ENCODE data around the gene PUS10. TPM values are rescaled to one million over a fixed set of nuclear protein-coding genes. Genes with fewer than 3 reads are reported as not detected.

The PUS10 gene
- total and polyA plus RNA-seq, 2 of the 13 experiments (the other 11 are each of a cell fraction or from before 2014, with no cell fraction given), result 41.4 to 44.3 TPM

GRCh38 chr2:61065714-61066709, 48.0 kb upstream of the PUS10 start, which contains the start of gene SANBR (continued):
- TF ChIP-seq ZNF281 (CRISPR knock-in tag; IDR thresholded peaks at IDR 0.05; ENCODE audit: borderline replicate concordance), result peak; percentile 58; the same call in 1 of the 2 replicates
- TF ChIP-seq ZNF709 (CRISPR knock-in tag; IDR thresholded peaks at IDR 0.05), result peak; percentile 89; the same call in 1 of the 2 replicates
- no peak for TF ChIP-seq ZNF468 (CRISPR knock-in tag; IDR thresholded peaks at IDR 0.05)
- peak; percentile 85 for TF ChIP-seq CCDC6 (CRISPR knock-in tag; IDR thresholded peaks at IDR 0.05)
- no peak for TF ChIP-seq TIGD3 (CRISPR knock-in tag; IDR thresholded peaks at IDR 0.05; ENCODE audit: borderline replicate concordance)
- no peak; the same call in none of the 2 replicates for TF ChIP-seq KLF12 (CRISPR knock-in tag; IDR thresholded peaks at IDR 0.05; ENCODE audit: borderline replicate concordance)
- TF ChIP-seq ZNF841 (CRISPR knock-in tag; IDR thresholded peaks at IDR 0.05; ENCODE audit: borderline replicate concordance), result 0 out of 2 replicates have a peak, but pooled peaks have one; percentile 64
- TF ChIP-seq ZNF646 (CRISPR knock-in tag; IDR thresholded peaks at IDR 0.05), result no peak
- TF ChIP-seq ZNF30 (CRISPR knock-in tag; IDR thresholded peaks at IDR 0.05), result no peak
- TF ChIP-seq MXD3 (CRISPR knock-in tag; IDR thresholded peaks at IDR 0.05), result peak; percentile 64; the same call in 1 of the 2 replicates
- peak; percentile 31; the same call in 1 of the 2 replicates for TF ChIP-seq ZBTB44 (CRISPR knock-in tag; IDR thresholded peaks at IDR 0.05)
- TF ChIP-seq NPAS2 (CRISPR knock-in tag; IDR thresholded peaks at IDR 0.05; ENCODE audit: borderline replicate concordance), result no peak

Data from HepG2 (cell line).